HuH-7 (cell line): Measurements from ENCODE around the gene GRB10.

Source experiments
- DNase-seq: peaks from one replicate; pipeline ENCODE4 v3.0.0; 2011; ENCODE audit warnings: low spot score

The GRB10 gene

DNA sequence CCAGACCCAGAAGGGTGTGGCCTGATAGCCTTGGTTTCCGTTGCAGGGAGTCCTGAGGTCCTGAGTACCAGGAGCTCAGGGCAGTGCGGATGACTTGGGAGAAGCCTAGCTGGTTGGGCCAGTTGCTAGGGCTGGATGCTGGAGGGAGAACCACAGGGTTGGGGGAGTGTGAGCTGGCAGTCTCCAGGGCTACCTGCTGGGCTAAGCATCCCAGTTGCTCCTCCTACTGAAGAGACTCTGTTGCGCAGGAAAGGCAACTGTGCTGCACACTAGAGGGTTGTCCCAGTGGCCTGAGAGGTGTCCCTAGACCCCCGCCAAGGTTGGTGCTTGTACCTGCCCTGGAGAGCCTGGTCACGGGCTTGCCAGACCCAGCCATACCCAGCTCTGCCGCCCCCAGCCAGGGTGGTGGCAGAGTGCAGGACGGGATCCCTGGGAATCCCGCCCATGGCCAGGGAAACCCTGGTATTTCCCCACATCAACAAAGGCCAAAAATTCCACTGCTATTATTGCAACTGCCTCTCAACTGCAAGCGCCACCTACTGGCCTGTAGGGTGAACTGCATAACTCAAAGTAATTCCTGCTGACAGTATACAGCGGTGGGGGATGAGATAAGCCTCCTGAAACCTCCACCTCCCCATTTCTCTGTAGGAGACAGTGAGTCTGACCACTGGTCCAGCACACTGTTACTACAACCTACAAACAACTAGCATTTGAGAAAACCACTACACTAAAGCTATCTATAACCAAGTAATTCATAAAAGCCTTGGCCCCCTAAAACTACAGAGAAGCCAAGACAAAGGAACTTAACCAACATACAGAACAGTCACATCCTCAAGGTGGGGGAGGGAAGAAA lies 149.9 kb downstream of the GRB10 start:
- DNase-seq: peak; percentile 68

DNA sequence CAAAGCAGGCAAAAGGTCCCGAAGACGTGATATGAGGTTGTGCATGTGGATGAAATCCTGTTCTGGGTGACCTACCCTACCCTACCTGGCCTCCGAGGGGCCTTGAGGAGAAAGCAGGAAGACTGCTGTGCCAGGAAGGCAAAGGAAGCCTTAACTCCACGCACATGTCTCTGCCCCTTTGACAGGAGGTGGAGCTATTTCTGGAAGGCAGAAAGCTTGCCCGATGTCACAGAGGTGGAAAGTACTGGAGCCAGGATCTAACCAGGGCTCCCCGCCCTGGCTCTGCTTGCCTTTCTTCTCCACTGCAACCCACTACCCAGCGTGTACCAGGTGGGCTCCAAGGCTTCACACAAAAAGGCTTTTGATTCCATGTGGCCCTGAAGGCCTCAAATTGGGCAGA lies 151.1 kb downstream of the GRB10 start:
- no peak for DNase-seq

DNA sequence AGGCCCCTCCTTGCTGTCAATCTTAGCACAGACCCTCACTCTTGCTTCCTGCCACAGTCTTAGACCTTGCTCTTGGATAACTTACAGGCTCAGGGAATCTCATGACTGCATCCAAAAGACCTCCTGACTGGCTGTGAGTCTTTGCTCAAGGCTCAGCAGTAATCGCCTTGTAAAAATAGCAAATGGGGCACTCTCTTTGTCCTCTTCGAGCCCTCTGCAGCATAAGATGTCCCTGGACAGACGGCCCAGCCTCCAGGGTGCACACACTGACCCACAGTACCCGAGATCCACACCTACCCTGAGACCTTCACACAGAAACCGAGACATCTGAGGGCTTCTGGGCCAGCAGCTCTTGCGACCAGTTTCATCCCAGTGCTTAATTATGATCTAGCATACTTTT lies 151.6 kb downstream of the GRB10 start:
- no peak for DNase-seq

DNA sequence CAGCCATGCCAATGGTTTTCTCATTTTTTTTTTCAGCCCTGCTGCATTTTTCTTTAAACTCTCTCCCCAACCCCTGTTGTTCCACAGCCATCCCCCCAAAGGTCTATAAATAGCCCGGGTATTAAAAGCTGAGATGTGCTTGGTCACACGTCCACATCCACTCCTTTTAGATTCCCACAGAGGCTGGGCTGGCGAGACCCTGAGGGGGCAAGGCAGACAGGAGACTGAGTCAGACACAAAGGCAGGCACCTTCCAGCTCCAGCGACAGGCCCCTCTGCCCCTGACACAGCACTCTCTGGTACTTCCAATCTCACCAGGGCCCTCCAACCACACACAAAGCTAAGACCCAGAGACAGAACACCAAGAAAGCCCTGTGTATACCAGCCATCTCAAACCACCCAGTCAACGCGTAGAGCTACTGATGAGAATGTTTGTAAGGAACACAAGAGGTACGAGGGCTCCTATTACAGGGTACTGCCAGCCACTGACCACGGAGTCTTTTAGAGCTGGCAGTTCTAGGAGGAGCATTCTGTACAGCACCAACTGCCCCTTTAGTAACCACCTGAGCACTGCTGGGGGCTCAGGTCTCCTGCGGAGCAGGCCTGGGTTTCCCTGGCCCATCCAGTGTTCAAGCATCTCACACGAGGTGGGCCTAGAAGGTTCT lies 153.3 kb downstream of the GRB10 start:
- no peak for DNase-seq

DNA sequence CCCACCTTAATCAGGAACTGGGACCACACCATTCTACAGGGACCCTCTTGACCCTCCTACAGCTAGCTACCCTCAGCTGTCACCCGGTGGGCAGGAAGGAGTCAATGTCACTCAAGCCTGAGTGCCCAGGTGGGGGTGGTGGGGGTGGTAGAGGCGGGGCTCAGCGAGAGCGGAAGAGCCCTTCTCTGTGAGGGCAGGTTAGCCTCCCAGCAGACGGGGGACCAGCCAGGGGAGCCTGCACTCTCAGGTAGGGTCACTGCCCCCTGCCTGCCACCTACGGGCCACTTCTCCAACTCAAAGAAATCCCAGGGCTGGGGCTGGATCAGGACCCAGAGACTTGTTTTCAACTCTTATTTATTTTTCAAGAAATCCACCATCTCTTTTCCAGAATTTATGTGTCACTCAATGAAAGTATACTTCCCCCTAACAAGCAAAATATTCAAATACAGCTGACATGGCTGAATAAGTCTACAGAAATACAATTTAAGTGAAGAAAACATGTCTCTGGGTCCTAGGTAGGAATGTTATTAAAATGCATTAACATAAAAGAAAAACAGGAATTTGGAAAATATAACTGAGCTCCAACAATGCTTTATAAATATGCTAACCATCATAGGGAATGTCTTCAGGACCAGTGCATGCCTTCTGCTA lies 154.1 kb downstream of the GRB10 start:
- no peak for DNase-seq

DNA sequence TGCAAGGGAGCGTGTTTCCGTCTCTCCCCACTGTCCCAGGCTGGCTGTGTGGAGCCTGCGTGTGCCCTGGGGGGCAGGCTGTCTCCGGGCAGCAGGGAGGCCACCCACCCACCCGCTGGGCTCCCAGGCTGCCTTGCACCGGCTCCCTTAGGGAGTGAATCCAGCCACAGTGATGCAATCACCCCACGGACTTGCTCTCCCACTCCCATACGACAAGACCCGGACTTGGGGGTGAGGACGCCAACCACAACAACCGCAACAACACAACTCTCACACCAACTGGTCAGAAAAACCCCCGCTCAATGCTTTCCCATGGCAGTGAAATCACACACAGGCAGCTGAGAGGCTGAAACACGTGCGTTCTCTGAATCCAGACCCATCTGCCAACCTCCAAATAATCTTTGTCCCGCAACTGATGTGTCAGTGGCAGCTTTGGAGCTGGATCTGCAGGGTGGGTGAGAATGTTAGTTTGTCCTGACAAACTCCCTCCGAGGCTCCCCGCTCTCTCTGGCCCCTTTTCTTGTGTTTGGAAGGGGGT lies 154.8 kb downstream of the GRB10 start:
- DNase-seq: no peak

DNA sequence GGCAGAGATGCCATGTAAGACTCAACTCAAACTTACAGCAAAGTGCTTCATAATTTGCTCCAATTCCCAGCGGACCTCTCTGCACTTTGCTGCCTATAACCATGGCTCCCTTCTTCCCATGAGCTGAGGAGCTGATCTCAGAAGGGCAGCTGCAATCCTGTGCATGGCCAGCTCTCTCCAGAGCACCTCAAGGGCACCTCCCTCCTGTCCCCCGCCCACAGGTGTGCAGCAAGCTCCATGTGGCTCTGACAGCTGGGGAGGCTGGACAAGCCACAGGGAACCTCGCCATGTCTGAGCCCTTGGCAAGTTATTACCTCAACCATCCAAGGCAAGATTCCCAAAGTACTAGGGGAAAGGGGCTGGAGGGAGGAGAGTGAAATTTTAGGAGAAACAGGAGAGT lies 156.4 kb downstream of the GRB10 start:
- no peak for DNase-seq

DNA sequence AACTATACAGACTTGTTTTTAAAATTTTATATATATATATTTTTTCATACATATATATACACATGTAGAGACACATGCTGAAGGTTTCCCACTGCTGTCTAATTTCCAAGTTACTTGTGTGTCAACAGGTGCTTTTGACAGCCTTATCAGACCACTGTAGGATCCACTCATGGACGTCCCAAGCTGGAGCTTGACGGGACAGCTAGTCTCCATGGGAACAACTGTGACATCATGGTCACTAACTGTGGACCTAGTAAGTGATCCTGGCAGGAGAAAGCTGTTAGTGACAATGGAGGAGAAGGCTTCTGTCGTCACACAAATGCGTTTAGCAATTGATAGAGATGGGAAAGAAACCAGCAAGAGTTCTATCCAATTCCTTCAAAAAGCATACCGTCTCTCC lies 157.3 kb downstream of the GRB10 start:
- no peak for DNase-seq

DNA sequence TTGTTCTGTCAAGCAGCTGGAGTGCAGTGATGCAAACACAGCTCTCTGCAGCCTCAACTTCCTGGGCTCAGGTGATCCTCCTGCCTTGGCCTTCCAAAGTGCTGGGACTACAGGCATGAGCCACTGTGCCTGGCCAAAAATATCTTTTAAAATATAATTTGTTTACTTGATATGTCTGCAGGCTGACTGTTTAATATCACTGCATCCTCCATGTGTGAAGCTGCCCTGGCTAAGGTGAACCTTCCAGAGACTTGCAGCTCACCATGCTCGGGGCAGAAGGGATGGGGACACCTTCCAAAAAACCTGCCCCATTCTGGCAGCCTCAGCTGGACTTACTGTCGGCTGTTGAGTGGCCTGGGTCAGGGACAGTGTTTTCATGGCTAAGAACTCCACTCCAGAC lies 159.9 kb downstream of the GRB10 start:
- DNase-seq: no peak

DNA sequence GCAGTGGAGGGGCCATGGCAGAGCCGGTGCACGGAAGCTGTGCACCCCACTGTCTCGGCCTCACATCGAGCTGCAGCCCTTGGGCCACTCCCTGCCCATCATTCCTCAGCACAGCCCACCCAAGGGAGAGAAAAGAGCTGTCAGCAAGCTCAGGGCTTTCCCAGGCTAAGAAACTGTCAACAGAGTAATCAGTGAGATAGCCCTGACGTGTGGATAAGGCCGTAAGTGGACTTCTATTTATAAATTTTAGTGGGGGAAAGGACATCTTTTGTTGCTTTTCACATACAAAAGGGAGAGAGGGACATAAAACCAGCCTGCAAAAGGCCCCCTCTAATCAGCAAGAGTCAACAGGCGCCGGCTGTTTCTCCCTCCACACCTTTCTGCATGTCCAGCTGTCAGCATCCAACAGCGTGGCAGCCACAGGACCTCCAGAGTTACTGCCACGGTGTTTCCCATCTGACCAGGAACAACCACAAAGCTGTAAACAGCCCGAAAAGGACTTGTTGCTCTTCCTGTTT lies 160.7 kb downstream of the GRB10 start:
- DNase-seq: no peak

DNA sequence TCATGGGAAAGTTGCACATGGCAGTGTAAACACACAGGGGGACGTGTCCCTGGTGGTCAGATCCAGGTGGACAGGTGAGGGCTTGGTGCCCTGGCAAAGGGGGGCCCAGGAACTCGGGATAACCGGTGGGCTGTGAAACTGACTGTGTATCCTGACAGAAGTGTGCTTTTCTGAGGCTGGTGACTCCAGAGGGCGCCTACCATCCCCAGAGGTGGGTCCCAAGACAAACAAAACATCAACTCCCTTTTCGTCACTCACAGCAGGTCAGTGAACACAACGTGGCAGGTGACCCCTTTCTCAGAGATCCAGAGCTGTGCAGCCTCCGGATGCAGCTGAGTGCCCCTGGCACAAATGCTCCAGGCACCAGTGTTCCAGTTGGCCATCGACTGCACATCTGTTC lies 161.5 kb downstream of the GRB10 start:
- no peak for DNase-seq

DNA sequence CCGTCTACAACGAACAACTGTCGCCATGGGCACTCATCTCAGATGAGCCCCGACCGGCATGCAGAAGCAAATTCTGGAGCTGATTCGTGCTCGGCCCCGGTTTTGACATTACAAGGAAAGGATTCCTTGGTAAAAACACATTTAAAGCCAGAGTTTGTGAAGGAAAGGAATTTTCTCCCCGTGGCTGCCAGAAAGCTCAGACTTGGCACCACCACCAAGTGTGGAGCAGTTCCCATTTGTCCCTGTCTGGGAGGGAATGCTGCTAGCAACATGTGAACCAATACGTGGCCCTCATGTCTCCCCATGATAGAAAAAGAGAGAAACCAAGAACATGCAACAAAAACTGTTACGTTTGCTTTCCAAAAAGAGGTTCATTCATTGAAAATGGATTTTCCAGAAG lies 162.3 kb downstream of the GRB10 start:
- no peak for DNase-seq

DNA sequence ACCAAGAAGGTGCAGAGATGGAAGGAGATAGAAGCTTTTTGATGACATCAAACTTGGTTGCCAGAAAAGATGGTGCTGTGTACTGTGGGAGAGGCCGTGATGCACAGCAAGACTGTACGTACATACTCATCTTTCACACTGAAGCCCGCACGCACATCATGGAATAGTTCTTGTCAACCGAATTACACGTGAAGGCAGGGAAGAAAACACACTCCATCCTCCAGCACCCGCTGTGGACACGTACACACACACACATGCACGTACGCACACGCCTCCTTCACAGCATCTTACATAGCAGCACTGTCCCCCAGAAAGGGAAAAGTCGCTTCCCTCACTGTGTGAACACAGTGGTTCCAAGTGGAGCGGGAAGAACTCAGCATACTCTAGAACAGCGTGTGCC lies 163.0 kb downstream of the GRB10 start:
- DNase-seq: no peak

DNA sequence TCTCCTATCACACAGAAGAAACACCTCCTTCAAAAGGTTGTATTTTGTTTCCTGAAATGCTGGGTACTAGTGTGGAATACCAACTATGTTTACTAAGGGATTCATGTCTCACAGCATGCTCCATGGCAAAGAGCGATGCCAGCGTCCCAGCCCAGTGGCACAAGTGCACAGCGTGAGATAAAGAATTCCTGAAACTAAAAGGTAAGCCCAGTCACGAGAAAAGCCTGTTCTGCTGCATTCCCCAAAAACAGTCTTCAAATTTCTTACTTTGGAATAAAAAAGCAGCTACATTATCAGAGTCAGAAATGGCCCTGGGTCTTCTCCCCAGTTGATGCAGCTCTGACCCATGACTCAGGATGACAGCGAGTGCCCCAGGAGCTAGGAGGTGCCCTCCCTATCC lies 164.4 kb downstream of the GRB10 start:
- DNase-seq: no peak

DNA sequence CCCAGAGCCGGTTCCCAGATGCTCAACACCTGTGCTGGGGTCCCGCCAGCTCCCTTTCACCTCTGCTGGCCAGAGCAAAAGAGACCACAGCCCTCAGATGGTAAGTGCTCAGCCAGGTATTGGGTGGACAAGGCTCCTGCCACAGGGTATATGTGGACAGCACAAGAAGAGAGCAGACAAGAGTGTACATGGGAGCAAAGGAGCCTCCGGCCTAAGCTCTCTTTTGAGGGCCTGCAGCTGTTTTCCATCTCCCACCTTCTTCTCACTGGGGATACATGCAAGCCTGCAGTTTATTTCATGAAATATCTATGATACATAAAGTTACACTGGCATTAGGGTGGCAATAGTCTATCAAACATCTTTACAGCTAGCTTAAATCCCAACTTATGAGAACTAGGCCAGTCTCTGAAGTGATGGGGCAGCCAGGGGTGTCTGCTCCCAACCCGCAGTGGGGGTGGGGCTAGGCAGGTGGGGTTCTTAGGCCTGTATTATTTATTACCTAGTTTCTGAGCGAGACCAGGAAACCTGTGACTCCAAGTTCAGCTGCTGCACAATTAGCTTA lies 167.1 kb downstream of the GRB10 start:
- no peak for DNase-seq

DNA sequence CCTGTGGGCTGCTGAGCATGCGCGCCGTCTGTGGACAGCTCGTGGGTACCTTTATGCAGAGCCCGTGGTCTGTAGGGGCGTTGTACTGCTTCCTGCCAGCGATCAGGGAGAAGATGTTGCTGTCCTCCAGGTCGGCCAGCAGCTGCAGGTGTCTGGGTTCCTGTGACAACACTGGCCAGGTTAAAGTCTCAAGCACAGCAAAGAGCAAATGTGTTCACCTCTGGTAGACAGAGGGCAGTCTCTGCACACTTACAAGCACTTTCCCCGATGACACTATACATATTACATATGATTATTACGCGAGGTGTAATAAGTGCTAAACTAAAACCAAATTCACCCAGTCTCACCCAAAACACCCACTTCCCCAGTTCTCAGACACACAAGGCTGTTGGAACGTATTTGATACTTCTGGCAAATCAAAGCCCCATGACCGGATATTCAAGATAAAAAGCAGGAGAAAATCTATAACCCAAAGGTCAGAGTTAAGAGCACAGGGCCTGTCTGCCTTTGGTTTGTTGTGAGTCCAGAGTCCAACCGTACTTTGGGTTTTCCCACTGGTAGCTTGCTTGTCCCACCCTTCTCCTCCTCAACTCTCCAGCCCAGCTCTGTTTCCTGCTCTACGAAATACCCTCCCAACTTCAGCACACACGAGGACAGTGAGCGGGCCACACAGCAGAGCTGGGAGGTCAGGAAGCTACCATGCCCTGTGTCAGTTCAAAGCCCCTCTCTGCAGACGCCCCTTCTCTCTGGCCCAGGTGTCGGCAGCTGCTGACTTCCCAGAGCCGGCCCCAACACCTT lies 167.8 kb downstream of the GRB10 start:
- peak; percentile 63 for DNase-seq

DNA sequence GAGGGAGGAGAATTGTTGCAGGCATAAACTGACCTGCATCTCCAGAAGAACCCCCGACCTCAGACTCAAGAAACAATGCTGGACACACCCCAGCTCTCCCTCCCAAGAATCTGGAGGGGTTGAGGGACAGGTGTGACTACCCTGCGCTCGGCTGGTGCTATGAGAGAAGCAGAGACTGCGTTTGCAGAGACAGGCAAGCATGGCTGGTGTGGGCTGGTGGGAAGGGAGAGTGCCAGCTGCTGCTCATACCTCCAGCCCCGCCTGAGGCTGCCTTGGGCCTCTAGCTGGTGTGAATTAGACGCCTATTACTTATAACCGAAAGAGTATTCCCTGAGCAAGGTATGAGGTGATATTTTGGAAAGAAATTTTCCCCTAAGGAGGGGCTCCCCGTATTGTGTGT lies 169.2 kb downstream of the GRB10 start:
- DNase-seq: no peak

DNA sequence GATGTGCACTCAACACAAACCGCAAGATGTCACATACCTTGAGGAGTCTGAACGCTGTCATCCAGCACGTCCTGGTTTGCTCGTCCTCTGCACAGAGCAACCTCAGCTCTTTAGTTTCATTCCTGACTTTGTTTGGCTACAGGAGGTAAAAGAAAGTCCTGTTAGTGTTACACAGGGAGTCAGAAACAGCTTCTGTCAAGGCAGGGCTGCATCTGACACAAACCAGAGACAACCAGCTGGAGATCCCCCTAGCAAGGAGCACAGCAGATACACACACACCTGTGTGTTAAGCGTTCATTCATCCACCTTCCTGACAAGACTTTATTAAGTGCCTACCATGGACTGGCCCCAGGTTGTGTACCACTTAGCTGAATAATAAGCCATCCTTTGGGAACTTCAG lies 170.0 kb downstream of the GRB10 start:
- no peak for DNase-seq

DNA sequence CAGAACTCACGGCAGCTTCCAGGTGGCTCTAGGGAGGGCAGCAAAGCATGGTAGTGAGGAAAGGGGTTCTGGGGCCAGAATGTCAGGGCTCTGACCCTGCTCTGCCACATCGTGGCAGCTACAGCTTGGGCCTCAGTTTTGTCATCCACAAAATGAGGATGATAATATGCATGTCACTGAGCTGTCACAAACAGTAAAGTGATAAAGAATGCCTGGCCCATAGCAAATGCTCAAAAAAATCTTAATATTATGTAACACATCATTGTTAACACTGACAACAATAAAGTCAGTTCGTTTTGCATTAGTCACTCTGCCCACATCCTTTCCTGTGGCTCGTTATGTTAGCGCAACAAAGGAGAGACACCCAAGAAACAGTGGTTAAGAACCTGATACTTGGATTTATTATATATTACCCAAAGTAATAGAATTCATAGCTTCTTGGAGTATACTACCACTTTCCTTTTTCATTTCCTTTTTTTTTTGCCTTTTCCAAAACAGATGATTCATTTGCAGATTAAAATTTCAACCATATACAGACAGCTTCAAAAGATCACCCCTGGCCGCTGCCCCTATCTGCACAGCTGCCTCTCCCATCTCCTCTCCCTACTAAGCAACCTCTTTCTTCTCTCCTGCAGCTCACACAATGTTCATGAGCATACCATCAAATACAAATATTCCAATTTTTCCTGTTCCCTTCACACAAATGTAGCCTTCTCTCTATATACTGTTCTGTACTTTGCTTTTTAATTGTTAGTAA lies 172.0 kb downstream of the GRB10 start:
- DNase-seq: no peak

DNA sequence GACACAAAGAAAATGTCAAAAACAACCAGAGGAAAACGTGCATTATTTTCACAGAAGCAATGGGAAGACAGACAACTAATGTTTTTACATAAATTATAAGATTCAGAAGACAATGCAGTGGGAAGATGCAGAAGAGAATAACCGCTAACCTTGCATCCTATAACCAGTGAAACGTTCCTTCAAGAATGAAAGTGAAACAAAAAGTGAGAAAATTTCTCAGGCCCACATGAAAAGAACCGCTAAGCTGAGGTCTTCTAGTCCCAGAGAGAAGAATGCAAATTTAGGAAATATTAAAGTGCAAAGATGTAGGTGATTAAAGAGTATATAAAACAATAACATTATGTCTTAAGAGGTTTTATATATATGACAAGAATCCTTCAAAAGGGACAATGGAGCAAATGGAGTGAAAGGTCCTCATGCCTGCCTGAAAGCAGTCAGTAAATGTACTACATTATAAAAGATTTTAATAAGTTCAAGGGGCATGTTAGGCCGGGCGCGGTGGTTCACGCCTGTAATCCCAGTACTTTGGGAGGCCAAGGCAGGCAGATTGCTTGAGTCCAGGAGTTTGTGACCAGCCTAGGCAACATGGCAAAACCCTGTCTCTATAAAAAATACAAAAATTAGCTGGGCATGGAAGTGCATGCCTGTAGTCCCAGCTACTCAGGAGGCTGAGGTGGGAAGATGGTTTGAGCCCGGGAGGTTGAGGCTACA lies 174.3 kb downstream of the GRB10 start:
- no peak for DNase-seq
